HG03064 (cell line): ENCODE results near the gene HARS2.
"Not testable (repeated sequence)": the region's sequence is repeated elsewhere in the genome, so short reads cannot be mapped to it uniquely, and the experiment has no call there.

Experiments used
- ATAC-seq: cut with Tn5 transposase; IDR thresholded peaks from one replicate; pipeline ENCODE4 v1.9.1; 2021; ENCODE audit warnings: low read depth; ENCODE audit not compliant: unreplicated experiment

Gene HARS2, protein sequence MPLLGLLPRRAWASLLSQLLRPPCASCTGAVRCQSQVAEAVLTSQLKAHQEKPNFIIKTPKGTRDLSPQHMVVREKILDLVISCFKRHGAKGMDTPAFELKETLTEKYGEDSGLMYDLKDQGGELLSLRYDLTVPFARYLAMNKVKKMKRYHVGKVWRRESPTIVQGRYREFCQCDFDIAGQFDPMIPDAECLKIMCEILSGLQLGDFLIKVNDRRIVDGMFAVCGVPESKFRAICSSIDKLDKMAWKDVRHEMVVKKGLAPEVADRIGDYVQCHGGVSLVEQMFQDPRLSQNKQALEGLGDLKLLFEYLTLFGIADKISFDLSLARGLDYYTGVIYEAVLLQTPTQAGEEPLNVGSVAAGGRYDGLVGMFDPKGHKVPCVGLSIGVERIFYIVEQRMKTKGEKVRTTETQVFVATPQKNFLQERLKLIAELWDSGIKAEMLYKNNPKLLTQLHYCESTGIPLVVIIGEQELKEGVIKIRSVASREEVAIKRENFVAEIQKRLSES

DNA sequence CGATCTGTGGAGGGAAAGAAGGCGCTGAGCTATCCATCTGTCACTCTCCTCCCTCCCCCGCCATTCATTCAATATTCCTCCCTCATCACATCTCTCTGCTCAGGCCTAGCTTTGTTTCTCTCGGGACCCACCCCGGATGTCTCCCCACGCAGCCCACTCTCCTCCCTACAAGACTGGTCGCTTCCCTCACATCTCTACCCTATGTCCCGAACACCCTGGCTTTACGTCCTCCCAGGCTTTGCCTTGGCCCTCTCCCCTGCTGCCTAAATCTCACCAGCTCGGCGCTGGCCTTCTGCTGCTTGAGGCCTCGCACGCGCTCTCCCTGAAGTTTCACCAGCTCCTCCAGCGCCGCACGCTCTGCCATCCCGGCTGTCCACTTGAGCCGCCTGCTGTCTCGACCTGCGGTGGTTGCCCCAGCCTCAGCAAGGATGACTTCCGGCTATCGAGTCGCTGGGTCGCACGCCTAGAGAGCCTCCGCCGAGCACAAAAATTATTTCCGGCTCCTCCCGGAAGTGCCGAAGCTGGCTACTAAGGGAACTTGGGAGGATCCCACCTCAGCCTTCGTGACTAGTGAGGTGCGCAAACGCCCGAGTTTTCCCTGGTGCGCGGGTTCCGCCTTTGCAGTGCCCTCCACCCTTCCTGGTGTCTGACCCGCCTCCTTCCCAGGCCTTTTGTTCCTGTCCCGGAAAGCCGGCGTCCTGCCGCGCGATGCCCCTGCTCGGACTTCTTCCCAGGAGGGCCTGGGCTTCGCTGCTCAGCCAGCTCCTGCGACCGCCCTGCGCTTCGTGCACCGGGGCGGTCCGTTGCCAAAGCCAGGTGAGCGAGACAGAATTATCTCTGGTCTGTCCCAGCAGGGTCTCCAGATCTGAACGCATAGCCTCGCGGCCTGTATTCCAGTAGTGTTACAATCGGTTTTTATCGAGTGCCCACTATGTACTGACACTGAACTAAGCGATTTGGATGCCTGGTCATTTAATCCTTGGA is at the start of gene HARS2, which contains the start of gene HARS1:
Gene HARS2 (plus strand): TSS at position 515 of the 984 bp plus-strand sequence. CDS start 194 bp downstream, at position 709.
Gene HARS1 (minus strand): TSS at position 430 of the 984 bp plus-strand sequence. CDS start 66 bp downstream, at position 364.
- peak; percentile 97 for ATAC-seq

- ATAC-seq: no peak
Observed at GRCh38 chr5:140641716-140642115, 49.5 kb upstream of the HARS2 start.

DNA sequence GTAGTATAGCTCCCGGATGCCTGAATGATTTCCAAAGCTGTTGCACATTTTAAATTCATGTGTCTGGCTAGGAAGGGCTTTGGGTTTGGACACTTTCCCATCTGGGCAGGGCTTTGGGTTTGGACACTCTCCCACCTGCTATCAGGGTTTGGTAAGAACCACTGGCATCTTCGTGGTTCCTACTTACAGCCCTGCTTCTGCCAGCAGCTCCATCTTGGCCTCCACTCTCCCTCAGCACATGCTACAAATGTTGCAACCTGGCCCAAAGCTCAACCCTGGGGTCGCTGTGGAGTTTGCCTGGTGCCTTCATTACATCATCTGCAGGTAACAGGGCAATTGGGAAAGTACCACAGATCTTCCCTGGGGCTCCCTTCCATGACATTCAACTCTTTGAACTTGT is 48.5 kb upstream of the HARS2 start:
- ATAC-seq: no peak

DNA sequence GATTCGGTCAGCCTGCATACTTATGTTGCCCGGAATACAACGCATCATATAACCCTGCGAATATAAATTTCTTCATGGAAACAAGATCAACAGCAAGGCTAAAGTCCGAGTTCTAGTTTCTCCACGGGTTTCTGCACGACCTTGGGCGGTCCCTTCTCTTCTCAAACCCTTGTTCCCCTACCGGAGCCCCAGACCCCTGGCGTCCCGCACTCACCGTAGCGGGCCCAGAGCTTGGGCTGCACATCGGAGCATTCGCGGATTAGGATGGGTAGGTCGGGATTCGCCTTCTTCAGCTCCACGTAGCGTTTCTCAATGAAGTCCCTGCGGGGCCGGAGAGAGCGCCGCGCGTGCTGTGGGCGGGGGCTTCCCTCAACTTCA is 44.2 kb upstream of the HARS2 start:
- ATAC-seq: no peak

DNA sequence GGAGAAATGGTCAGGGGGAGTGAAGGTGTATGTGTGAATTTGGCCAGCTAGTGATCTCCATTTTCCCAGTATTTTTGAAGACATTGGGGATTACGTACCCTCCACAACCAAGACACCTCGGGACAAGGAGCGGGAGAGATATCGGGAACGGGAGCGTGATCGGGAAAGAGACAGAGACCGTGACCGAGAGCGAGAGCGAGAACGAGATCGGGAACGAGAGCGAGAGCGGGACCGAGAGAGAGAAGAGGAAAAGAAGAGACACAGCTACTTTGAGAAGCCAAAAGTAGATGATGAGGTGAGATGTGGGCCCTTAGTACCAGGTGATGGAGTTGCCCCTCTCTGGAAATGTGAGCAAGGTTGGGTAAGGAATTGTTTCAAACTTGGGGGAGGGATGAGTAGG is 32.4 kb upstream of the HARS2 start:
- ATAC-seq: no peak

DNA sequence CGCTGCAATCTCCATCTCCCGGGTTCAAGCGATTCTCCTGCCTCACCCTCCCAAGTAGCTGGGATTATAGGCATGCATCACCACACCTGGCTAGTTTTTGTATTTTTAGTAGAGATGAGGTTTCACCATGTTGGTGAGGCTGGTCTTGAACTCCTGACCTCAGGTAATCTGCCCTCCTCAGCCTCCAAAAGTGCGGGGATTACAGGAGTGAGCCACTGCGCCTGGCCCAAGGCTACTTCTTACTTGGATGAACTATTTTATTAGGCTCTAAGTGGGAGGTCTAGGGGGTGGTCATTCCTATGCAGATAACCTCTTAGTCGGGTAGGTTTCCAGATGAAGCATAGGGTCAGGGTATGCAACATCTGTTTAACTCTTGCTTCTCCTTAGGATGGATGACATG is 30.9 kb upstream of the HARS2 start:
- ATAC-seq: not testable (repeated sequence)

- no peak for ATAC-seq
Observed at GRCh38 chr5:140664030-140664358, 27.3 kb upstream of the HARS2 start.

- ATAC-seq: peak; percentile 97
Observed at GRCh38 chr5:140664359-140665119, 26.7 kb upstream of the HARS2 start, which contains the start of gene WDR55. Gene WDR55 (plus strand): TSS chr5:140664904. CDS start chr5:140664913, 9 bp downstream.

DNA sequence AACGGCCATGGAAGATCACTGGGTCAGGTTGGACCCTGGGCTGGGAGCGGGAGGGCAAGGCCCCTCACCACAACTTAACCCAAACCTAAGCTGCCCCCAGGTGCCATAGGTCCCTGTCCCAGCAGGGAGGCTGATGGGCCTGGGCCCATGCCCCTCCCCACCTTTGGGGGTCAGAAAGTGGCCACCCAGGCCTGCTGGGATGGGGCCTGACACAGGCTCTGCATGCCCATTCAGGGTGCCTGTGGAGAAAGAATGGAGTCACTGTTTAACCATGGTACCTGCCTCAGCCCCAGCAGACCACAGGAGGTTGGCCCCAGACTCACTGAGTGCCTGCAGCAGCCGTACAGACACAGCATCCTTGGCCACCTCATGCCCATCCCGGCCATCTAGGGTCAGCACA is 20.2 kb upstream of the HARS2 start:
- ATAC-seq: not testable (repeated sequence)

DNA sequence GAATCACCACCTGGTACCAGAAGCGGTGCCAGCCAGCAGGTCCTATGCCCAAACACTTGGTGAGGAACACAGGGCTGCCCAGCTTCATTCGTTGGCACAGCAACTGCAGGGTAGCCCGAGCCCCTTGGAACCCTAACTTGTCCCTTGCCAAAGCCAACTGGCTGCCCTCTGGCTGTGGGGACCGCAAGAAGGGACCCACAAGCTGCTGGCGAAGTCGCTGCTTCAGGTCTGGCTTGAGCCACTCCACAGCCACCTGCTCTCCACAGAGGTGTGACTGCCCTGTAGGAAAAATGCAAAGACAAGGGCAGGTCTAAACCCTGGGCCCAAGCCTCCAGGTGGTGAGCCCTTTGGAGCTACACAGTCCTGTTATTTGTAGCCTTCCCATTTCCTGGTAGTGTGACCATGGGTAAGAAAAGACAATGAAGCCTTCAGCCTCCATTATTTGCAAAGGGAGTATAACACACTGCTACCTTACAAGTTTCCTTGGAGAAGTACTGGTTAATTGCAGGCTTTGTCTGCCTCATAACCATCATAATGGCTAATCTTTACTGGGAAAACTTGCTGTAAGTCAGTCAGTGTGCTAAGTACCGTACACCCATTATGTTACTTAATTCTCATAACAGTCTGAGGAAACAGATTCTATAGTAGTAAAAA is 19.7 kb upstream of the HARS2 start:
- no peak for ATAC-seq

DNA sequence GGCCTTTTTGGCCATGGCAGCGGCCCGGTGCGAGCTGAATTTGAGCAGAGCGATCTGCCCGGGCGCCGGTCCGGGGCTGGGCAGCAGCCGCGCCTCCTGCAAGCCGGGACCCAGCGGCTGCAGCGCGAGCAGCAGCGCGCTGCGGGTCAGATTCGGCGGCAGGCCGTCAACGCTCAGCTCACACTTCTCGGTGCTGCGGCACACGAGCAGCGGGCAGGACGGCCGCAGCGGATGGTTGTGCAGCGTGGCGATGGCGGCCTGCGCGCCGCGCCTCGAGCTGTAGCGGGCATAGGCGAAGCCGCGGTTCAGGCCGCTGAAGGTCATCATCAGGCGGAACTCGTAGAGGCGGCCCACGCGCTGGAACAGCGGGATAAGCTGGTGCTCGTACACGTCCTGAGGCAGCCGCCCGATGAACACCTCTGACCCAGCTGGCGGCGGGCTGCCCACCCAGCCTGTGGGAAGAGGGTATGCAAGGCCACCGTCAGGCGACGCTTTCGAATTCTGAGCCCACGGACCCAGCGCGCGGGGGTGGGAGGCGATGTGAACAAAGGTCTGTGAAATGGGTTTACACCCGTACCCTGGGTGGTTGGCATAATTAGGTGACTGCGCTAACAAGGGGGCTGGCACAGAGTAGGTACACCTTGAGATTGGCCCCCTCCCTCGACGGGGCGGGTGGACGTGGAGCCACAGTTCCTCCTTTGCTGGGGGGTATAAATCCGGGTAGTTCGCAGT is 18.6 kb upstream of the HARS2 start:
- no peak for ATAC-seq

DNA sequence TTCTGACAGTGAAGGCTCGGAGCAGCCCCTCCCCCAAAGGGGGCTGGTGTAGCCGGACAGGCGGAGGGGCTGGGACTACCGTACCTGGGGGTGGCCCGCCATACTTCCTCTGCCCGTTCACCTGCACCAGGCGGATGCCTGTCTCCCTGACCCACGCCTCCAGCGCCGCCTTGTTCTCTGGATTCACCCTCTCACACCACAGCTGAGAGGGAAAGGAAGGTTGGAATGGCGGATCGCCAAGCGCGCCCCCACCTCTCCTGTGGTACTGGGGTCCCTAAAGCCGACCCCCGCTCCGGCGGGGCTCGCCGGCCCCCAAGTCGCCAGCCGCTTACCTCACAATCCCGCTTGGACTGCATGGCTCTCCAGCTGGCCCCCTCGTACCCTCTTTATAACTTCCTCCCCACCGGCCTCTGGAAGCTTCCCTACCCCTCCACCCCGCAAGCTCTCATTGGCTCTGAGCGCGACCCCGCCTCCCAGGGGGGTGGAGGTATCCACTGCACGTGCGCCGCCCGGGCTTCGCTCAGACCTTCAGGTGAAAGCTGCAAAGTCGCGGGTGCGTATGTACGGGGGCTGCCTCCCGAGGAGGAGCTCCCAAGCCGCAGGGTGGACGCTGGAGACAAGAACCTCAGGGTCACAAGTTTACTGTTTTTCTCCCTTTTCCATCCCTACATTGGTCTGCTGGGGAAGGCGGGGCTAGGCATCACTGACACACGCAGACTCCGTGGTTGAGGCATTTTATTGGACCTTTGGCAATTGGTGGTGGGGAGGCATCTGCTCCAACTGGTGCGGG is 17.9 kb upstream of the HARS2 start, which contains the start of gene DND1:
Gene DND1 (minus strand): TSS at position 390 of the 790 bp plus-strand sequence. CDS start 34 bp downstream, at position 356.
- no peak for ATAC-seq

DNA sequence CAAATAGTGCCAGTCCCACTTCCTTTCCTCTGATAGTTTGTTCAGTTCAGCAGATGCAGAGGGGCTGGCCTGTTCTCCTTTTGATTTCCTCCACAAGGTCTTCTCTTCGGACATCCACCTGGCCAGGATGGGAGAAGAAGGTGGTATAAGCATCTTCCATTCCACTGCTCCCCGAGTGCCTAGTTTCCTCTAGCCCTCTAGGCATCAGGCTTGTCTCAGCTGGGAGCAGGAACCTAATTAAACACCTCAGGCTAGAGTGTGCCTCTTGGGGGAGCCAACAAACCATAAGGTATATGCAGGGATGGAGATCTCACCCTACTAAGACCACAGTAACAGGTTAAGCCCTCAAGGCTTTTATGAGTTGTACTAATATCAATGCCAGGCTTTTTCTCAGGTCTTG is 17.0 kb upstream of the HARS2 start:
- no peak for ATAC-seq

- no peak for ATAC-seq
Observed at GRCh38 chr5:140674629-140675028, 16.6 kb upstream of the HARS2 start.

DNA sequence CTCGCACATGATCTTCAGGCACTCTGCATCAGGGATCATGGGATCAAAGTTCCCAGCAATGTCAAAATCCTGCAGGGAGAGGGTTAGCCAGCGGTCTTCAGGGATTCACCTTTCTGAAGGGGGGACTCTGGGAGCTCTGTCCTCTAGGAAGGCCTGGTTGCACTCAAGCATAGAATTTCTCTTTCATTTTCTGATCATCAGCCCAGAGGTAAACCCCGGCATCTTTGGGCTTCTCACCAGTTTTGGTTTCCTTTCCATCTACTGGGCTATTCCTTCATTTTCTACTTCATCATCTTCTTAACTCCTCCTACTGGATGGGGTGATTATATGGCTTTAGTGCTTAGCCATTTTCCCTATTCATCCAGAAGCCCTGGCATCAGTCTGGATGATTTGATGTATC is 13.3 kb upstream of the HARS2 start:
- peak; percentile 61 for ATAC-seq

GRCh38 chr5:140678993-140679392 is 12.3 kb upstream of the HARS2 start:
- ATAC-seq: no peak

GRCh38 chr5:140690376-140690932 is 801 bp upstream of the HARS2 start:
- no peak for ATAC-seq

- ATAC-seq: no peak
Observed at GRCh38 chr5:140694276-140694675, 3.0 kb downstream of the HARS2 start.
